Dermis microvascular lymphatic vessel endothelial cell (primary cell): Measurements from ENCODE around the gene KRTAP5-8. TPM values are rescaled to one million over a fixed set of nuclear protein-coding genes. Genes with fewer than 3 reads are reported as not detected.
"Not testable (repeated sequence)": the region's sequence is repeated elsewhere in the genome, so short reads cannot be mapped to it uniquely, and the experiment has no call there.

Experiments used
- DNase-seq, 2 donors: peaks; one replicate each; pipeline versions ENCODE4 v3.0.0 to v3.0.0-alpha.2; 2010; ENCODE audit warnings: low read depth in 2 of 2
- total RNA-seq: library from RNA; depleted of rRNA; stranded (reverse); fragments of >200 nt; gene quantifications from 2 replicates; pipeline ENCODE4 v1.2.1, GENCODE V29; 2014

Gene KRTAP5-8
- total RNA-seq, 1 donor from 2014 or later: not detected

DNA sequence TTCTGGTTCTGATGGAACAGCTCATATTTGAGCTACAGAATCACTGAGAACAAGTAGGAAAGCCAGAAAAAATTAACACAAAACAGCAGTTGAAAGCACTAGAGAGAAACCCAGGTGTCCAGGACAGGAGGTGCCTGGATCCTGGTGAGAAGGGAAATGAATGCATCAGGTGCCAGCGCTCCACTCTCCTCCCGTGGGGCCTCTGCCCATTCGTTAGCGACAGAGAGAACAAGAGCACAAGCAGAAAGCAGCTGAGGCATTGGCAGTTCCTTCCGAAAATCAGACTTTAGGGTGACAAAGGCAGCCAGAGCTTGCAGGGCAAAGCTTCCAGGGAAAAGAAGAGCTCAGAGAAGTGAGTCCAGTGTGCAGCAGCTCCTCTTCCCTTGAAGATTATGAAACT lies 30.7 kb upstream of the KRTAP5-8 start:
- no peak for DNase-seq

DNA sequence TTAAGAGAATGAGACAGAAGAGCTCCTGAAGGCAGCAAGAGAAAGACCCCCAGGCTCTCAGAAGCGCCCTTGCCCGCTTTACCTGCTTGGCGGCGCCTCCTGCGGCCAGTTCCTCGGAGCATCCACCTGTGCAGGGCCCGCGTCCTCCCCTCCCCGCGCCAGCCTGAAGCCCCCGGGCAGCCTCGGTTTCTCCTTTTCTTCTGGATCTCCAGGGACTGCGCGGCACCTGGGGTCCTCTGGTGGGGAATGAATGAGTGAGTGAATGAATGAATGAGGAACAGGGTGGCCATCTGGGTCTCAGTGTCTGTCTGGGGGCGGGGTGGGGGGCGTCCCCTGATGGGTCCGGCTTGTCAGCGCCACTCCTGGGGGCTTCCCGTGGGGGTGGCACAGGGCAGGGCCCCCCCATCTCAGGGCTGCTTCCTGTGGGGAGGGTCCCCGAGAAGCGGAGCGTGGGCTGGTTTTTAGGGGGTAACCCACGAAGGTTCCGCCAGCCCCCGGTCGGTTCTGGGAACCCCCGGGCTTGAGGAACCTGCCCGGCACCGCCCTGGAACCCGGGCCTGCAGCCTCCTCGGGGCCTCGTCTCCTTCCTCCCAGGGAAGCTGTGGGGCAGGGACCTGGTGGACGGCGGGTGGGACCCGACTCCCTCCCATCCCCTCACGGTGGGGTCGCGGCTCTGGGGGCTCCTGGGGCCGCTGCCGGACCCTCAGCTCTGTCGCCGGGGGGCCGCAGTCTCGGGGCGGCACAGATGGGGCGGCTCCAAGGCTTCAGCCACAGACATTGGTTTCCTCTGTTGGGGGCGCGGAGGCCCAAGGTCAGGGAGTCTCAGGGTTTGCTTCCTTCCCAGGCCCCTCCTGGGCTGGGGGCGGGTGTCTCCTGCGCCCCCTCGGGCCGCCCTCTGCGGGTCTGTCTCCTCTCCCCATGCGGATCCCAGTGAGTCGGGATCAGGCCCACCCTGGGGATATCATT lies 19.0 kb upstream of the KRTAP5-8 start:
- no peak for DNase-seq

DNA sequence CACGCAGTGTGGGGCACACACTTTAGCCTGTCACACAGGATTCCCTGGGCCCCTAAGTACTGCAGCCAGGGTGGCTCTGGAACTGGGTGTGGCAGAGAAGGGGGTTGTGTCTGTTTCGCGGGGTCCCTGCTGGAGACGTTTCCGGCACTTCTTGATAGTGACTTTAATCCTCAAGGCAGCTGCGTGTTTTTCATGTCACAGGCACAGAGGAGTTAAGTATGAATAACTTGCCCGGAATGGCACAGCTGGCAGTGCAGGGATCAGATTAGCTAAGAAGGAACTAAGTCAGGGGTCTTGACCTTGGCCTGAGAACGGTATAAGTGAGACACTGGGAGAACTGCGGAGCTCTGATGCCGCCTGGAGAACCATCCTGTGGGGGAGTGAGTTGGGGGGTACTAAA lies 18.3 kb upstream of the KRTAP5-8 start:
- DNase-seq: no peak

DNA sequence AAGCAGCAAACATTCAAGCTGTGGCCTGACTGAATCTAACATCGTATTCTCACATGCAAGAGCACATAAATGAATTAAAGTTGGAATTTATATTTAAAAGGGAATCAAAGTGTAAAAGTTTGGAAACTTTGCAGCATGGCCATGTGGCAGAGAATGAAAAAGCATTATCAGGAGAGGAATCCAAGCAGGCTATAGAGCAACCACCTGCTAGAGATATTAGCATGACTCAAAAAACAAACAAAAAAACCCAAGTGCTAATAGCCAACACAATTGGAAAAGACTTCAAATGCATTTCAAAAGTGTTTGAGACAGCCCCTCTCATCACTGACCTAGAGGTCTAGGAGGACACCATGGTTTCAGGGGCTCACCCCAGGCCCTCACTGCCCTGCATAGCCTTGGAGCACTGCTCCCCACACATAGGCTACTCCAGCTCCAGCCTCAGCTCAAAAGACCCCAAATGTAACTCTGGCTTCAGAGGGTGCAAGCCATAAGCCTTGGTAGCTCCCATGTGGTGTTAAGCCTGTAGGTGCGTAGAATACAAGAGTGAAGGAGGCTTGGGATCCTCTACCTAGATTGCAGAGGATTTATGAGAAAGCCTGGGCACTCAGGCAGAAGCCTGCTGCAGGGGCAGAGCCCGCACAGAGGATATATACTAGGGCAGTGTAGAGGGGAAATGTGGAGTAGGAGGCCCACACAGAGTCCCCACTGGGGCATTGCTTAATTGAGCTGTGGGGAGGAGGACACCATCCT lies 12.5 kb upstream of the KRTAP5-8 start:
- DNase-seq: no peak

DNA sequence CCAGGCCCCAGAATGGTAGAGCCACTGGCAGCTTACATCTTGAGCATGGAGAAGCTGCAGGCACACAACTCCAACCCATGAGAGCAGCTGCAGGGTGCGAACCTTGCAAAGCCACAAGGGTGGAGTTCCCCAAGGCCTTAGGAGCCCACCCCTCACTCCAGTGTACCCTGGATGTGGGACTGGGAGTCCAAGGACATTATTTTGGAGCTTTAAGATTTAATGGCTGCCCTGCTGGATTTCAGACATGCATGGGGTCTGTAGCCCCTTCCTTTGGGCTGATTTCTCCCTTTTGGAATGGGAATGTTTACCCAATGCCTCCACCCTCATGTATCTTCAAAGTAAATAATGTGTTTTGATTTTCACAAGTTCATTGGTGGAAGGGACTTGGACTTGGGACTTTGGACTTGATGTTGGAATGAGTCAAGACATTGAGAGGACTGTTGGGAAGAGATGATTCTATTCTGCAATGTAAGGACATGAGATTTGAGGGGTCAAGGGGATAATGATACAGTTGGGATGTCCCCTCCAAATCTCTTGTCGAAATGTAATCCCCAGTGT lies 11.8 kb upstream of the KRTAP5-8 start:
- DNase-seq: no peak

DNA sequence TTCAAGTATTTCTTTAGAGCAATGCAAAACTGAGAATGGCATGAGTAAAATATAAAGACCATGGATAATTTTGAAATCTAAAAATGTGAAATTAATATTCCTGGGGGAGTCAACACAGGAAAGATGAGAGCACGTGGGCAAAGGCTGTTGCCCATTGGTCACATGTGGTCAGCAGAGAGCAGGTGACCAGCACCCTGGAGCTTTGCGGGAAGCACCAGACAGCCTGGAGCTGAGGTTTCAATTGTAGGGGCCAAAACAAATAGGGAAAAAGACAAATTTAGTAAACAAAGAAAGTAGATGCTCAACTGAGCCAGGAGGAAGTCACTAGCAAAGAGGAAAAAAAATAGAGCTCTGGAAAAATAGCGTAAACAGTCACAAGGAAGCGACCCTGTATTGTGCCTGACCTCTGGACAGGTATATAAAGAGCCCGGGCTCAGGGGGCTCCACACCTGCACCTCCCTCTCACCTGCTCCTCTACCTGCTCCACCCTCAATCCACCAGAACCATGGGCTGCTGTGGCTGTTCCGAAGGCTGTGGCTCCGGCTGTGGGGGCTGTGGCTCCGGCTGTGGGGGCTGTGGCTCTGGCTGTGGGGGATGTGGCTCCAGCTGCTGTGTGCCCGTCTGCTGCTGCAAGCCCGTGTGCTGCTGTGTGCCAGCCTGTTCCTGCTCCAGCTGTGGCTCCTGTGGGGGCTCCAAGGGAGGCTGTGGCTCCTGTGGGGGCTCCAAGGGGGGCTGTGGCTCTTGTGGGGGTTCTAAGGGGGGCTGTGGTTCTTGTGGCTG lies 10.8 kb upstream of the KRTAP5-8 start, which contains the start of gene KRTAP5-7:
Gene KRTAP5-7 (plus strand): TSS at position 472 of the 780 bp plus-strand sequence. CDS start 34 bp downstream, at position 506.
- DNase-seq: not testable (repeated sequence)

DNA sequence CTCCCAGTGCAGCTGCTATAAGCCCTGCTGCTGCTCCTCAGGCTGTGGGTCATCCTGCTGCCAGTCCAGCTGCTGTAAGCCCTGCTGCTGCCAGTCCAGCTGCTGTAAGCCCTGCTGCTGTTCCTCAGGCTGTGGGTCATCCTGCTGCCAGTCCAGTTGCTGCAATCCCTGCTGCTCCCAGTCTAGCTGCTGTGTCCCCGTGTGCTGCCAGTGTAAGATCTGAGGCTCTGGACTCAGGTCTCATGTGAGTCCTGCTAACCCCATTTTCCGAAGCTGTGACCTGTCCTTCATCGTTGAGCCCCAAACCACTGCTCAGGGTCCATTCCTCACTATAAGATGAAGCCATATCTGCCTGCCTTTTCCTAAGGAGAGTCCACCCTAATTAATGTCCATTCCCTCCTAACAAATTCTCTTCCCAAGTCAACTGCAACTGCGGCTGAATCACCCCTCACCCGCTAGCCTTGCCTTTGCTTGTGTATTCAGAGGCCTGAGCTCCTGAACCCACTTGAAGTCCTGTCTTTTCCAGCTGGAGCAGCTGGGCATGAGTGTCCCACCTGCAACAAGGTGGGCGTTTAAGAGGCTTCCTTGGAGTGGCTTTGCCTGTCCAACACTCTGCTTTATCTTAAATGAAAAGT lies 10.1 kb upstream of the KRTAP5-8 start:
- no peak for DNase-seq

DNA sequence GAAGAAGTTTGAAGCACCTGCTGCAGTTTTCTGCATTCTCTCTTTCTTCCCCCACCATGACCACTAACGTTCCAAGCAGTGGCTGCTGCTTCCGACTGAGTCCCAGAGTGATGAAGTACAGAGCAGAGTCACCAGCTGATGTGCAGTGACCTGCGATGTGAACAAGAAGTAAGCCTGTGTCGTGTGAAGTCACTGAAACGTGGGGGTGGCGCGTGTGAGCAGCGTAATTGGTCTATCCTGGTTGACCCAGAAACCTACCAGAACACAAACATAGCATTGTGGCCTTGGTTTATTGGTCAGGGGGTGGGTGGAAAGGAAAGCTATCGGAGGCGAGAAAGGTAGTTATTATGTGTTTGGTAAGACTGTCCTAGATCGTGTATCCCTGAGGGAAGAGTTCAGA lies 7.2 kb upstream of the KRTAP5-8 start:
- no peak for DNase-seq

DNA sequence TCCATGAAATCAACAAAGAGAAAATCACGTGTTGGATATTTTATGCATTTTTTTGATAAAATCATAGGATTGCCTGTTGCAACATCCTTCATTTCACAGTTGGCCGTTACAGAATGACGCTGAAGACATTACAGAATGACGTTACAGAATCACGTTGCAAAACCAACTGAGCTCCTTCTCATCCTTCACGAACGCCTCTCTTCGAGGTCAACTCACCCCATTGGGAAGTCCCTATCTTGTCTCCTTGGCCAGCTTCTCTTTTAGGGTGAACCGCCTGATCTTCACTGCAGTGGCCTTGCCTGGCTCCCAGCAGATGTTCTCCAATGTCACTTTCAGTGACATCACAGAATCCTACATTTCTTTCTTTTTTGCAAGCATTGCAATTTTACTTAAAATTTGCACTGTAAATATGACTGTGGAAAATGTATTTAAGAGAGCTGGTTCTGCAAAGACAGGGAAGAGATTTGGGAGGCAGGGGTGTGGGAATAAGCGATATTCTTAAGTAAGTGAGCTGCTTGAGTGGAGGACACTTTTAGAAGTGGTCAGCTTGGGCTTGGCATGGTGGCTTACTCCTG lies 5.7 kb upstream of the KRTAP5-8 start:
- DNase-seq: no peak

DNA sequence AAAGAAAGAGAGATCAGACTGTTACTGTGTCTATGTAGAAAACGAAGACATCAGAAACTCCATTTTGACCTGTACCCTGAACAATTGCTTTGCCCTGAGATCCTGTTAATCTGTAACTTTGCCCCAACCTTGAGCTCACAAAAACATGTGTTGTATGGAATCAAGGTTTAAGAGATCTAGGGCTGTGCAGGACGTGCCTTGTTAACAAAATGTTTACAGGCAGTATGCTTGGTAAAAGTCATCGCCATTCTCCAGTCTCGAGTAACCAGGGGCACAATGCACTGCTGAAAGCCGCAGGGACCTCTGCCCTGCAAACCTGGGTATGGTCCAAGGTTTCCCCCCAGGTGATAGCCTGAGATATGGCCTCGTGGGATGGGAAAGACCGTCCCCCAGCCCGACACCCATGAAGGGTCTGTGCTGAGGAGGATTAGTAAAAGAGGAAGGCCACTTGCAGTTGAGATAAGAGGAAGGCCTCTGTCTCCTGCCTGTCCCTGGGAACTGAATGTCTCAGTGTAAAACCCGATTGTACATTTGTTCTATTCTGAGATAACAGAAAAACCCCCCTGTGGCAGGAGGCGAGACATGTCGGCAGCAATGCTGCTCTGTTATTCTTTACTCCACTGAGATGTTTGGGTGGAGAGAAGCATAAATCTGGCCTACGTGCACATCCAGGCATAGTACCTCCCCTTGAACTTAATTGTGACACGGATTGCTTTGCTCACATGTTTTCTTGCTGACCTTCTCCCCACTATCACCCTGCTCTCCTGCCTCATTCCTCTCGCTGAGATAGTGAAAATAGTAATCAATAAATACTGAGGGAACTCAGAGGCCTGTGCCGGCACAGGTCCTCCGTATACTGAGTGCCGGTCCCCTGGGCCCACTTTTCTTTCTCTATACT lies 2.9 kb upstream of the KRTAP5-8 start:
- not testable (repeated sequence) for DNase-seq

DNA sequence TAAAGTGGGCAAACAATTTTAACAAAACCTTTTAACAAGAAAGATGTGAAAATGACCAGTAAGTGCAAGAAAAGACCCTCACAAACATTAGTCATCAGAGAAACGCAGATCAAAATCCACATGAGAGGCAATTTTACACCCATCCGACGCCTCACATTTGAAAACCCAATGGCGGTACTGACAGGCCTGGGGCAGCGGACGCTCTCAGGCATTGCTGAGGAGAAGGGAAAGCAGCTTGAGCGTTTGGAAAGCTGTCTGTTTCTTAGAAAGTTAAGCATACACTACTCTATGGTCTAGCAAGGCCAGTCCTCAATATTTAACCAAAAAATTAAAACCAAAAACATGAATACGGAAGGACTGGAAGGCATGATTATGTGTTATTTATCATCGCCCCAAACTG lies 2.0 kb upstream of the KRTAP5-8 start:
- DNase-seq: no peak

DNA sequence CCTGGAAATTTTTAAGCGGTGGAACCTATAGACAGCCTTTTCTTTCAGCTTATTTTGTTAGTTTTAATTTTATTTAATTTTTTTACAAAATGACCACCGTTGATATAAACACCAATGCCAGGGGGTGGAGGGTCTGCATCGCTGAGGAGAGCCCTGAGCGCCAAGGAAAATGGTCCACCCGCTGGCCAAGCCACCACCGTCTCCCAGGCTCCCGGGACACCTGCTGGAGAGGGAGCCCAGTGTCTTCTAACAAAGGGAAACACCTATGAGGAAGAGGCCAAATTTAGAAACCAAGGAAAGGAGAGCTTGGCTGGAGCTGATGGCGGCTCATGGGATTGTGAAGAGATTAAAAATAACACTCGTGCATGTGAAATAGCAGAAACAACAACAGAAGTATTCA lies 288 bp upstream of the KRTAP5-8 start:
- DNase-seq: no peak

DNA sequence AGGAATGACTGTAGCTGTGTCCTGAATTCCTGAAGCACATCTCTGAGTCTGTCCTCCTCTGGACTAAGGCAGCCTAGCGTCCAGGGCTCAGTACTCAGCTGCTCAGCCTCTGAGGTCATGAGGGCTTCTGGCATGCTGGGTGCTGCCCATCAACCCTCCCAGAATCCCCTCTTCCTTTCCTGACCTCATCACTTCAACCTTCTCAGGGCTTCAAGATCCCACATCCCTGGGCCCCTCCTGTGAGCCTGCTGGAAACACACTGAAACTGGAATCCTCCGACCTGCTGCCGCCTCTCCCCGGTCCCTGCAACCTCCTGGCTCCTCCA lies 803 bp downstream of the KRTAP5-8 start:
- no peak for DNase-seq

DNA sequence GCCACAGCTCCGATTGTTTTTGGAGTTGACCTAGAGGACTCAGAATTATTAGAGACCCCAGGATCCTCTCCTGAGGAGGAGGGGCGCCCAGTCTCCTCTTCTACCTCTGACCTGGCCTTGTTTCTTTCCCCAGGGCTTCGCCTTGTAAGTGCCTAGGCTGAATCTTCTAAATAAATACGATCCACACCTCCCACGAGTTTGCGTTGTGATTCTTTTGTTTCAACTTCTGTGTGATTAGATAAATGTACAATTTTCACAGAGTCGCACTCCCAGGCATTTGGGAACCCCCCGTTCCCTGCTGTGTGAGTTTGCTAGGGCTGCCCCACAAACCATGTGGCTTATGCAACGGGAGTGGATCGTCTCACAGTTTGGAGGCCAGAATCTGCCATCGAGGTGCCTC lies 1.2 kb downstream of the KRTAP5-8 start:
- DNase-seq: no peak

DNA sequence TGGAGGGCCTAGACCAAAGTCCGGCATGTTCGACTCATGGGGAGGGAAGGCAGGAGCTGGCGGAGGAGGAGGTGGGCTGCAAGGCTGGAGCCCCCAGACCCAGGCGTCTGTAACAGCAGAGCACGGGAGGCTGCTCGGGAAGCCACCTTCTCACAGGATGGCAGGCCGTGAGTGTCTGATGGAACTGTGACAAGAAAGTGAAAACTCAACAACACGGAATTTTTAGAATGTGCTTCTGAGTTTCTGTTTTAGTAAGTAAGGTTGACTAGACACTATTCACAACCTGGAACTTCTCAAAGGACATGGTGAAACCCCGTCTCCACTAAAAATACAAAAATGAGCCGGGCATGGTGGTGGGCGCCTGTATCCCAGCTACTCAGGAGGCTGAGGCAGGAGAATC lies 2.1 kb downstream of the KRTAP5-8 start:
- not testable (repeated sequence) for DNase-seq

DNA sequence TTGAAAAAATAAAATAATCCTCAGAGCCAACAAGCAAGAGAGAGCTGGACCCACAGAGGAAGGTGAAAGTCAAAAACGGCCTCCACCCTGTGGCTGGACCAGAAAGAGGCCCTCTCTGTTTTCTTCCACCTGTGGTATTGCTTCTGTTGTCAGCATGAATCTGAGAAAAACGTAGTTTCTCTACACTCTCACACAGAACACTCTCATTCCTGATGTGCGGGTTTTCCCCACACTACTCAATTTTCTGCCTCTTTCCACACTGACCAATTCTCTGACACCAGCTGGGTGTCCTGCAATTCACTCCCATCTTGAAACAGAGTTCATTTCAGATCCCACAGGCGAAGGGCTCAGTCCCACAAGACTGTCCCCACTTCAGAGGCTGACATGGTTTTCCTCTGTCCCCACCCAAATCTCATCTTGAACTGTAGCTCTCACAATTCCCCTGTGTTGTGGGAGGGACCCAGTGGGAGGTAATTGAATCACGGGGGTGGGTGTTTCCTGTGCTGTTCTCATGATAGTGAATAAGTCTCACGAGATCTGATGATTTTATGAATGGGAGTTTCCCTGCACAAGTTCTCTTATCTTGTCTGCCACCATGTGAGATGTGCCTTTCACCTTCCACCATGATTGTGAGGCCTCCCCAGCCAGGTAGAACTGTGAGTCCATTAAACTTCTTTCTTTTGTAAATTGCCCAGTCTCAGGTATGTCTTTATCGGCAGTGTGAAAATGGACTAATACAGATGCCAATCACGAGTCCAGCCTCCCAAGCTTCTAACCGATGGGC lies 2.9 kb downstream of the KRTAP5-8 start:
- not testable (repeated sequence) for DNase-seq

DNA sequence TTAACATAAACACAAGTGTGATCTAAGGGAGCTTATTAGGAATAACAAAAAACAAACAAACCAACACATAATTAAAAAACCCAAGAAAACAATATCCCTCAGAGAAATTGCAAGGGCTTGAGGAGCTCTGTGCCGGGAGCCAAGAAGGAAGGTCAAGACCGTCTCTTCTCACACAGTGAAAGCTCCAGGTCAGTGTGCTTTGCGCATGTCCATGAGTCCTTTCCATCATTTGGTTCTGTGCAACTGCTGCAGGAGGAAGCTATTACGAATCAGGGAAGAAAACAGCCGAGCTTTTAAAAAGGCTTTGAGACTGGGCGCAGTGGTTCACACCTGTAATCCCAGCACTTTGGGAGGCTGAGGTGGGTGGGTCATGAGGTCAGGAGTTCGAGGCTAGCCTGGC lies 4.6 kb downstream of the KRTAP5-8 start:
- DNase-seq: no peak

DNA sequence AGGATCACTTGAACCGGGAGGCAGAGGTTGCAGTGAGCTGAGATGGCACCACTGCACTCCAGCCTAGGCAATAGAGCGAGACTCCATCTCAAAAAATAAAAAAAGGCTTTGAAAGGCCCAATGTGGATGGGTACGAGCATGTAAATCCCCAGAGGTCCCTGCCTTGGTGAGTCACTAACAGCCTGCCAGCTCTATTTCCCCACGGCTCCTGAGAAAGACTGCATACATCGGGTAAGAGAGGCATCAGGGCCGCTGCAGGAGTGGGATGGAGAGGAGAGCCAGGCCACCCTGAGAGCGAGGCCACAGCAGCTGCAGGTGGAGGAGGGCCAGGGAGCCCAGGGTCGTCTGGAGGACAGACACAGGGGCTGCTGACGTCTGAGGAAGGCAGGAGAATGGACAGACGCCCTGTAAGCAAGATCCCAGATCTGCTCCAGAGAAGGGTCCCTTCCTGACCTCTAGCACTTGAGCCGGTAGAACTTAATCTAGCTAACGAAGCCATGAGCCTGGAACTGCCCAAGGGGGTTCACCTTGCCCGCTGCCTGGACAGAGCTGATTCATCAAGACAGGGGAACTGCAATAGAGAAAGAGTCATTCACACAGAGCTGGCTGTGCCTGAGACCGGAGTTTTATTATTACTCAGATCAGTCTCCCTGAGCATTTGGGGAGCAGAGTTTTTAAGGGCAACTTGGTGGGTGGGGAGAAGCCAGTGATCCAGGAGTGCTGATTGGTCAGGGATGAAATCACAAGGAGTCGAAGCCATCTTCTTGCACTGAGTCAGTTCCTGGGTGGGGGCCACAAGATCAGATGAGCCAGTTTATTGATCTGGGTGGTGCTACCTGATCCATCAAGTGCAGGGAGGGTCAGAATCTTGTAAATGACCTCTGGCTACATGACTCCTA lies 5.3 kb downstream of the KRTAP5-8 start:
- no peak for DNase-seq
